A549 (cell line): ENCODE measurements around the gene HLA-G. TPM values are rescaled to one million over a fixed set of nuclear protein-coding genes. Genes with fewer than 3 reads are reported as not detected.
A peak's percentile ranks its signal among the peaks of the same experiment; 100 is the strongest.

Experiments used
- ATAC-seq, 2 experiments: fragments of 200-7000 bp in 1 of 2; fragments of >200 bp in 1 of 2; cut with Nextera tagmentation in 1 of 2; cut with Tn5 transposase in 1 of 2; 3 replicates each; pipeline versions ENCODE4 v1.8.0 to v1.9.1; 2018 to 2020; ENCODE audit warnings: mild to moderate bottlenecking in 1 of 2, moderate library complexity in 1 of 2
- CTCF ChIA-PET: fragments of 300-600 bp; sonication (Branson Sonifier 250); formaldehyde crosslinking; extraction: SDS; loops from one replicate; lab custom pipeline; 2021; ENCODE audit warnings: antibody characterized with exemption, inconsistent platforms; lab: Yijun Ruan, JAX
- POLR2A ChIA-PET: fragments of 350-600 bp; formaldehyde crosslinking; extraction: SDS; loops from one replicate; lab custom pipeline; 2021; ENCODE audit warnings: antibody characterized with exemption, inconsistent platforms; lab: Yijun Ruan, JAX
- DNase-seq, 2 experiments: peaks; one replicate each; pipeline versions ENCODE4 v3.0.0 to v3.0.0-alpha.2; 2011 to 2016; ENCODE audit warnings: low read depth in 1 of 2, low spot score in 1 of 2
- FAIRE-seq: peaks from 2 replicates; lab custom pipeline; 2011; peaks lifted over from hg19 to GRCh38; lab: Jason Lieb, UNC
- H3K27ac ChIP-seq, 2 experiments: fragments of >200 bp; sonication (Bioruptor Twin); formaldehyde crosslinking; 3 replicates each; pipeline ENCODE4 v1.5.1; 2016 to 2017
- H3K4me1 ChIP-seq: fragments of >200 bp; sonication (Bioruptor Twin); formaldehyde crosslinking; 3 replicates; pipeline ENCODE4 v1.6.1; 2016
- H3K4me2 ChIP-seq: fragments of >200 bp; sonication (Bioruptor Twin); formaldehyde crosslinking; 3 replicates; pipeline ENCODE4 v1.6.1; 2016
- H3K4me3 ChIP-seq: fragments of >200 bp; sonication (Bioruptor Twin); formaldehyde crosslinking; 3 replicates; pipeline ENCODE4 v1.5.1; 2016
- H3K9me3 ChIP-seq: fragments of >200 bp; sonication (Bioruptor Twin); formaldehyde crosslinking; 3 replicates; pipeline ENCODE4 v1.6.1; 2016
- ATOH8 ChIP-seq: fragments of 250-450 bp; sonication (Bioruptor Pico); IDR thresholded peaks from 2 replicates; pipeline ENCODE4 v1.5.0; 2020; ENCODE audit warnings: low read depth, mild to moderate bottlenecking, moderate library complexity
- BCL3 ChIP-seq: fragments of >200 bp; sonication (Bioruptor Twin); formaldehyde crosslinking; IDR thresholded peaks from 3 replicates; pipeline ENCODE4 v1.6.1; 2016
- CBX8 ChIP-seq: fragments of 200-600 bp; sonication (generic); IDR thresholded peaks from 2 replicates; pipeline ENCODE4 v1.6.1; 2016
- CHD4 ChIP-seq: fragments of 200-600 bp; sonication (generic); IDR thresholded peaks from 2 replicates; pipeline ENCODE4 v1.6.1; 2016; ENCODE audit warnings: antibody characterized with exemption, mild to moderate bottlenecking, borderline replicate concordance
- EHF ChIP-seq: fragments of 250-450 bp; sonication (Bioruptor Pico); IDR thresholded peaks from 2 replicates; pipeline ENCODE4 v1.5.0; 2020; ENCODE audit warnings: mild to moderate bottlenecking
- FOSL2 ChIP-seq, 2 experiments: fragments of 450-650 bp in 1 of 2; fragments of >200 bp in 1 of 2; sonication (Bioruptor Twin) in 1 of 2; formaldehyde crosslinking; IDR thresholded peaks; 2 replicates each; pipeline versions ENCODE4 v1.5.0 to v1.6.1; 2016 to 2020; ENCODE audit warnings: mild to moderate bottlenecking in 1 of 2, moderate library complexity in 1 of 2
- GATA3 ChIP-seq: IDR thresholded peaks from 2 replicates; pipeline ENCODE4 v1.6.1; 2012; ENCODE audit warnings: borderline replicate concordance
- HES2 ChIP-seq: fragments of >200 bp; sonication (Bioruptor Twin); formaldehyde crosslinking; IDR thresholded peaks from 2 replicates; pipeline ENCODE4 v1.6.1; 2016
- HEYL ChIP-seq: fragments of 250-450 bp; sonication (Bioruptor Pico); IDR thresholded peaks from 2 replicates; pipeline ENCODE4 v1.8.0; 2021; ENCODE audit warnings: mild to moderate bottlenecking, moderate library complexity
- HOXB13 ChIP-seq: fragments of 250-450 bp; sonication (Bioruptor Pico); IDR thresholded peaks from 2 replicates; pipeline ENCODE4 v1.5.0; 2020; ENCODE audit warnings: low read depth, mild to moderate bottlenecking, moderate library complexity
- HOXB5 ChIP-seq: fragments of 250-450 bp; sonication (Bioruptor Pico); IDR thresholded peaks from 2 replicates; pipeline ENCODE4 v1.5.0; 2020; ENCODE audit warnings: mild to moderate bottlenecking, moderate library complexity
- JUNB ChIP-seq: fragments of >200 bp; sonication (Bioruptor Twin); formaldehyde crosslinking; IDR thresholded peaks from 2 replicates; pipeline ENCODE4 v1.6.1; 2016
- KDM1A ChIP-seq: fragments of 200-600 bp; sonication (generic); IDR thresholded peaks from 2 replicates; pipeline ENCODE4 v1.6.1; 2016; ENCODE audit warnings: low read depth, mild to moderate bottlenecking
- MAX ChIP-seq: IDR thresholded peaks from 2 replicates; pipeline ENCODE4 v1.6.1; 2012
- POLR2A ChIP-seq: IDR thresholded peaks from 2 replicates; pipeline ENCODE4 v1.6.1; 2012; ENCODE audit warnings: mild to moderate bottlenecking, low read length
- RARB ChIP-seq: fragments of 250-450 bp; sonication (Bioruptor Pico); IDR thresholded peaks from 2 replicates; pipeline ENCODE4 v1.8.0; 2021; ENCODE audit warnings: mild to moderate bottlenecking, moderate library complexity
- RFX5 ChIP-seq: fragments of 450-650 bp; IDR thresholded peaks from 2 replicates; pipeline ENCODE4 v1.7.1; 2014; ENCODE audit warnings: antibody characterized with exemption, mild to moderate bottlenecking, moderate library complexity
- SMC3 ChIP-seq: fragments of >200 bp; sonication (Bioruptor Twin); formaldehyde crosslinking; IDR thresholded peaks from 3 replicates; pipeline ENCODE4 v1.6.1; 2018; ENCODE audit warnings: inconsistent platforms
- ZC3H11A ChIP-seq: fragments of 450-650 bp; IDR thresholded peaks from 2 replicates; pipeline ENCODE4 v1.6.1; 2014; ENCODE audit warnings: antibody characterized with exemption, mild to moderate bottlenecking
- ZSCAN20 ChIP-seq: fragments of 250-450 bp; sonication (Bioruptor Pico); IDR thresholded peaks from 2 replicates; pipeline ENCODE4 v1.8.0; 2022; ENCODE audit warnings: mild to moderate bottlenecking, moderate library complexity
- WGBS: methylation state at CpG from one replicate; pipeline ENCODE4 v1.1.6; 2017; ENCODE audit errors: missing lambda C conversion rate; 5-methylcytosine and 5-hydroxymethylcytosine counted together
- polyA plus RNA-seq, 4 experiments: library from polyadenylated mRNA; depleted of rRNA in 3 of 4; stranded (reverse); fragments of >200 nt; fragmentation: RNase III in 1 of 4; extraction: RNeasy Plus Mini Kit Qiagen cat#74134 plus additional on column Dnase treatment in 1 of 4; gene quantifications; 2 replicates in 3 of 4; 3 replicates in 1 of 4; pipeline ENCODE4 v1.2.3, GENCODE V29; 2011 to 2017
- TF ChIP-seq, protein P1 (sequence below): fragments of >200 bp; sonication (Bioruptor Twin); formaldehyde crosslinking; IDR thresholded peaks from 3 replicates; pipeline ENCODE4 v1.5.1; 2016
- TF ChIP-seq, protein P2 (sequence below): IDR thresholded peaks from 2 replicates; pipeline ENCODE4 v1.6.1; 2012; ENCODE audit warnings: low read depth, borderline replicate concordance

The HLA-G gene
- polyA plus RNA-seq, 2 of the 4 experiments (the other 2 are of a cell fraction), result 0.06 TPM; not detected in 1

- POLR2A ChIA-PET, result no interaction called here
Observed at GRCh38 chr6:29813066-29813465, 14.6 kb upstream of the HLA-G start.

GRCh38 chr6:29813809-29814208, 13.8 kb upstream of the HLA-G start:
- 53% methylated on average over 7 of the region's 7 CpGs for WGBS
- H3K9me3 ChIP-seq, result no peaks in the 10 kb centered on the region
- H3K4me1 ChIP-seq, result no peaks in the 10 kb centered on the region
- H3K27ac ChIP-seq, result no peak overlapping the region
- CTCF ChIA-PET, result interaction anchor here (1.0 kb wide), 1 partner anchor 35 kb away, joined by 3 read pairs; no protein-coding TSS in a partner anchor
- no peak overlapping the region for H3K4me2 ChIP-seq
- ATAC-seq, result peak; percentile 42 to 46; a peak in 3 of 6 replicates
- no peak for TF ChIP-seq FOSL2 (IDR thresholded peaks at IDR 0.05)
- TF ChIP-seq FOSL2 (CRISPR knock-in tag; IDR thresholded peaks at IDR 0.05), result no peak
- no peak for TF ChIP-seq JUNB
- TF ChIP-seq MAX, result no peak
- no peak for TF ChIP-seq GATA3
- no peak for TF ChIP-seq CBX8
- no peak for TF ChIP-seq RARB
- no peak for TF ChIP-seq ZSCAN20 (CRISPR knock-in tag)
- TF ChIP-seq SMC3, result no peak
- TF ChIP-seq KDM1A, result no peak
- TF ChIP-seq, protein P1, sequence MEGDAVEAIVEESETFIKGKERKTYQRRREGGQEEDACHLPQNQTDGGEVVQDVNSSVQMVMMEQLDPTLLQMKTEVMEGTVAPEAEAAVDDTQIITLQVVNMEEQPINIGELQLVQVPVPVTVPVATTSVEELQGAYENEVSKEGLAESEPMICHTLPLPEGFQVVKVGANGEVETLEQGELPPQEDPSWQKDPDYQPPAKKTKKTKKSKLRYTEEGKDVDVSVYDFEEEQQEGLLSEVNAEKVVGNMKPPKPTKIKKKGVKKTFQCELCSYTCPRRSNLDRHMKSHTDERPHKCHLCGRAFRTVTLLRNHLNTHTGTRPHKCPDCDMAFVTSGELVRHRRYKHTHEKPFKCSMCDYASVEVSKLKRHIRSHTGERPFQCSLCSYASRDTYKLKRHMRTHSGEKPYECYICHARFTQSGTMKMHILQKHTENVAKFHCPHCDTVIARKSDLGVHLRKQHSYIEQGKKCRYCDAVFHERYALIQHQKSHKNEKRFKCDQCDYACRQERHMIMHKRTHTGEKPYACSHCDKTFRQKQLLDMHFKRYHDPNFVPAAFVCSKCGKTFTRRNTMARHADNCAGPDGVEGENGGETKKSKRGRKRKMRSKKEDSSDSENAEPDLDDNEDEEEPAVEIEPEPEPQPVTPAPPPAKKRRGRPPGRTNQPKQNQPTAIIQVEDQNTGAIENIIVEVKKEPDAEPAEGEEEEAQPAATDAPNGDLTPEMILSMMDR, result no peak
- no peak for TF ChIP-seq HOXB13
- no peak for TF ChIP-seq ZC3H11A
- TF ChIP-seq ATOH8 (CRISPR knock-in tag), result no peak
- no peak for TF ChIP-seq BCL3
- no peak for TF ChIP-seq EHF (CRISPR knock-in tag)
- TF ChIP-seq, all 56 proteins: peak for 0
- FAIRE-seq (no peak), DNase-seq (peak in 1 of 2 experiments; percentile 20)
- no peak overlapping the region for H3K4me3 ChIP-seq
- POLR2A ChIA-PET, result no interaction called here

More at GRCh38 chr6:29813066-29813465, 14.6 kb upstream of the HLA-G start:
- no peak for DNase-seq
- TF ChIP-seq CHD4, result no peak
- TF ChIP-seq RFX5, result no peak
- no peak for TF ChIP-seq POLR2A
- no peaks in the 10 kb centered on the region for H3K9me3 ChIP-seq
- CTCF ChIA-PET, result interaction anchor here (1.0 kb wide), 1 partner anchor 66 kb away, joined by 3 read pairs; no protein-coding TSS in a partner anchor
- H3K4me3 ChIP-seq, result no peak overlapping the region
- no CpG with 5 or more reads among the region's 1 CpG for WGBS
- ATAC-seq, result no peak
- FAIRE-seq, result no peak
- no peaks in the 10 kb centered on the region for H3K4me1 ChIP-seq
- H3K4me2 ChIP-seq, result no peak overlapping the region
- H3K27ac ChIP-seq, result no peak overlapping the region

DNA sequence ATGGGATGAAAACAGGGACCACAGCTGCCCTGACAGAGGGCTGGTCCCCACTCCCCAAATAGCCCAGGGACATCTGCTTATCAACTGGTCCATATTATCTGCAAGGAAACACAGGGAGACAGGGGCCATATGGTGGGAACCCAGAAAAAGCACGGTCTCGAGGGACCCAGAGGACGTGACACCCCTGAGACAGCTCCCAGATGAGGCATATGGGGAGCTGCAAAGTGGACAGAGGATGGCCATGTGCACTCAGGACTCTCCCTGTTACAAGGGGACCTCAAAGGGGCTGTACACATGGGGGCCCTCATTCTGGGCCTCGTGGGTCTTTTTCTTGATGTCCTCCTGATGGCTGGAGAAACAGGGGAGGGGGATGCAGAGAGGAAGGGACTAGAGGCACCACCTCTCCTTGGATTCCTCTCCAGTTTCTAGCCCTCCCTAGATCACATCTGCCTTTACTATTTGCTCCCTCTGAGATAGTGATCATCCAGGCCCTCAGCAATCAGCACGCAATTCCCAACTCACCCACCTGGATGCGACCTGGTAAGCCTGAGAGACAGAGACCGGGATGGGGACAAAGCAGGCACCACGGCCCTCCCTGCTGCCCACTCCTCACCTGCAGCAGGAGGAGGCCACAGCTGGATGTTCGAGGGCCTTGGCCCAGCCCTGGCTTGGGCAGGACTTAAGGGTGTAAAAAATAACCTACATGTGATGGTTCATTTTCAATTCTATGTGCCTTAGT, 13.1 kb upstream of the HLA-G start:
- 43% methylated on average over 8 of the region's 9 CpGs for WGBS
- no peak for FAIRE-seq
- CTCF ChIA-PET, result interaction anchor here (1.0 kb wide), 1 partner anchor 34 kb away, joined by 3 read pairs; no protein-coding TSS in a partner anchor

More for the DNA sequence above, 13.1 kb upstream of the HLA-G start:
- Histone ChIP-seq H3K4me3 (no peak overlapping the region), H3K27ac (no peak overlapping the region), H3K9me3 (no peaks in the 10 kb centered on the region), H3K4me1 (no peaks in the 10 kb centered on the region), H3K4me2 (no peak overlapping the region)
- no peak for ATAC-seq
- TF ChIP-seq HEYL (CRISPR knock-in tag) (no peak), HOXB5 (no peak), HES2 (no peak)
- TF ChIP-seq, protein P2, sequence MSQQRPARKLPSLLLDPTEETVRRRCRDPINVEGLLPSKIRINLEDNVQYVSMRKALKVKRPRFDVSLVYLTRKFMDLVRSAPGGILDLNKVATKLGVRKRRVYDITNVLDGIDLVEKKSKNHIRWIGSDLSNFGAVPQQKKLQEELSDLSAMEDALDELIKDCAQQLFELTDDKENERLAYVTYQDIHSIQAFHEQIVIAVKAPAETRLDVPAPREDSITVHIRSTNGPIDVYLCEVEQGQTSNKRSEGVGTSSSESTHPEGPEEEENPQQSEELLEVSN, result no peak
- POLR2A ChIA-PET, result no interaction called here
- DNase-seq, result no peak
